OCI-LY1 (cell line): ENCODE measurements around the gene EYS.

Source experiments
- H2AFZ ChIP-seq: fragments of 200-600 bp; sonication (generic), shearing (Covaris generic); 2 replicates; pipeline ENCODE4 v1.6.0; 2014; ENCODE audit warnings: antibody characterized with exemption, mild to moderate bottlenecking, low read length
- H3F3A ChIP-seq: fragments of 200-600 bp; sonication (generic), shearing (Covaris generic); 2 replicates; pipeline ENCODE4 v1.6.0; 2014; ENCODE audit warnings: mild to moderate bottlenecking, antibody characterized with exemption, low read length, moderate library complexity; ENCODE audit not compliant: insufficient read depth
- H3K27ac ChIP-seq: fragments of 200-600 bp; sonication (generic); 2 replicates; pipeline ENCODE4 v1.5.1; 2014; ENCODE audit warnings: low read length, mixed run types, mild to moderate bottlenecking, low read depth; ENCODE audit not compliant: poor library complexity, severe bottlenecking
- H3K27me3 ChIP-seq: fragments of 200-600 bp; sonication (generic); 2 replicates; pipeline ENCODE4 v1.6.0; 2014; ENCODE audit warnings: antibody characterized with exemption, mild to moderate bottlenecking, low read length, moderate library complexity; ENCODE audit not compliant: insufficient read depth
- H3K36me3 ChIP-seq: fragments of 200-600 bp; sonication (generic); 2 replicates; pipeline ENCODE4 v1.6.1; 2014; ENCODE audit warnings: mild to moderate bottlenecking, antibody characterized with exemption, low read length, moderate library complexity, mixed read lengths; ENCODE audit not compliant: insufficient read depth
- H3K4me1 ChIP-seq: fragments of 200-600 bp; sonication (generic); 2 replicates; pipeline ENCODE4 v1.5.1; 2014; ENCODE audit warnings: mild to moderate bottlenecking, low read length, moderate library complexity; ENCODE audit not compliant: insufficient read depth, severe bottlenecking
- H3K4me2 ChIP-seq: fragments of 200-600 bp; sonication (generic), shearing (Covaris generic); 2 replicates; pipeline ENCODE4 v1.6.1; 2014; ENCODE audit warnings: low read length
- H3K4me3 ChIP-seq: fragments of 200-600 bp; sonication (generic); 2 replicates; pipeline ENCODE4 v1.5.1; 2014; ENCODE audit warnings: low read length, low read depth, mild to moderate bottlenecking, mixed read lengths; ENCODE audit not compliant: poor library complexity, severe bottlenecking
- H3K79me2 ChIP-seq: fragments of 200-600 bp; shearing (Covaris generic); 2 replicates; pipeline ENCODE4 v1.6.1; 2016; ENCODE audit warnings: mixed run types, low read length, mixed read lengths; ENCODE audit not compliant: insufficient read depth
- H3K9ac ChIP-seq: fragments of 200-600 bp; sonication (generic), shearing (Covaris generic); 2 replicates; pipeline ENCODE4 v1.6.1; 2014; ENCODE audit warnings: mild to moderate bottlenecking, low read length, mixed read lengths
- H3K9me2 ChIP-seq: fragments of 200-600 bp; sonication (generic), shearing (Covaris generic); 2 replicates; pipeline ENCODE4 v1.6.1; 2014; ENCODE audit warnings: low read depth, mild to moderate bottlenecking, low read length, mixed read lengths
- H3K9me3 ChIP-seq: fragments of 200-600 bp; shearing (Covaris generic); 2 replicates; pipeline ENCODE4 v1.6.1; 2014; ENCODE audit warnings: low read length, mixed read lengths
- H4K20me1 ChIP-seq: fragments of 200-600 bp; sonication (generic), shearing (Covaris generic); 2 replicates; pipeline ENCODE4 v1.6.0; 2016; ENCODE audit warnings: mild to moderate bottlenecking, low read length; ENCODE audit not compliant: insufficient read depth
- EZH2 ChIP-seq: fragments of 200-600 bp; sonication (generic), shearing (Covaris generic); IDR thresholded peaks from 2 replicates; pipeline ENCODE4 v1.8.0; 2017; ENCODE audit warnings: borderline replicate concordance, mixed run types, mild to moderate bottlenecking, antibody characterized with exemption, low read length, moderate library complexity, mixed read lengths
- TF ChIP-seq, protein P1 (sequence below): fragments of 200-600 bp; sonication (generic), shearing (Covaris generic); IDR thresholded peaks from 2 replicates; pipeline ENCODE4 v1.5.1; 2017; ENCODE audit warnings: mild to moderate bottlenecking, antibody characterized with exemption, low read length, moderate library complexity, mixed read lengths

The EYS gene

DNA sequence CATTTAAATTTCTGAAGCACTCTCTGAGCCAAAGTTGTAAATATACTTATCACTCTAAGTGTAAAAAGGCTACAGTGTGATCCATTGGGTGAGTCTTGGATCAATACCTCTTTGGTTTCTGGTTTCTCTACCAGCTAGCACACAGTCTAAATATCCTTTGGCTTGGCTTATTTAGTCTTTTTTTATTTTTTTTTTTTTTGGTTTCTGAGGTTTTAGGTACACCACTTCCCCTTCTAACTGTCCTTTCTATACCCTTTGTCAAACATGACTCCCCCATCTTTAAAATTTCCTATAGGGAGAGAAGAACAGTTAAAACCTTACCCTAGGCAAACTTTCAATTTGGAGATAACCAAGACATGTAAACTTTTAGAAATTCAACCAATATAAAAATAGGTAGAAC lies 1692.4 kb downstream of the EYS start:
- TF ChIP-seq, protein P1, sequence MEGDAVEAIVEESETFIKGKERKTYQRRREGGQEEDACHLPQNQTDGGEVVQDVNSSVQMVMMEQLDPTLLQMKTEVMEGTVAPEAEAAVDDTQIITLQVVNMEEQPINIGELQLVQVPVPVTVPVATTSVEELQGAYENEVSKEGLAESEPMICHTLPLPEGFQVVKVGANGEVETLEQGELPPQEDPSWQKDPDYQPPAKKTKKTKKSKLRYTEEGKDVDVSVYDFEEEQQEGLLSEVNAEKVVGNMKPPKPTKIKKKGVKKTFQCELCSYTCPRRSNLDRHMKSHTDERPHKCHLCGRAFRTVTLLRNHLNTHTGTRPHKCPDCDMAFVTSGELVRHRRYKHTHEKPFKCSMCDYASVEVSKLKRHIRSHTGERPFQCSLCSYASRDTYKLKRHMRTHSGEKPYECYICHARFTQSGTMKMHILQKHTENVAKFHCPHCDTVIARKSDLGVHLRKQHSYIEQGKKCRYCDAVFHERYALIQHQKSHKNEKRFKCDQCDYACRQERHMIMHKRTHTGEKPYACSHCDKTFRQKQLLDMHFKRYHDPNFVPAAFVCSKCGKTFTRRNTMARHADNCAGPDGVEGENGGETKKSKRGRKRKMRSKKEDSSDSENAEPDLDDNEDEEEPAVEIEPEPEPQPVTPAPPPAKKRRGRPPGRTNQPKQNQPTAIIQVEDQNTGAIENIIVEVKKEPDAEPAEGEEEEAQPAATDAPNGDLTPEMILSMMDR = no peak
- TF ChIP-seq EZH2 = no peak
- no peak overlapping the region for H3K4me2 ChIP-seq

DNA sequence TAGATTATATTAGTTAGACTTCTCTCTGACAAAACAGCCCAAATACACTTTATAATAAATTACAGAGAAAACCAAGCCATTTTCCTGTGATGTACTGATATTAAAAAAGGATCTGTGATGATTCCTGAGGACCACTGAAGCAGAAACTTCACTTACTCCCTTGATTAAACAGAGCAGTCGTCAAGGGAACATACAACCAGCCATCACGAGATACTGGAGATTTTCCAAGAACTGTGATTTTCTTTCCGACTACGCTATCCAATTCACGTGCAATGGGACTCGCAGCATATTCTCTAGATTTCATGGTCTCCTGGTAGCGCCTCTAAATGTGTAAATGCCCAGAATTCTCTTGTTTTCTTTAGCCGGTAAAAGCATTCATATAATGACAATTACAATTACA lies 1694.0 kb downstream of the EYS start:
- no peak overlapping the region for H3K4me3 ChIP-seq

More for the DNA sequence above, 1692.4 kb downstream of the EYS start:
- Histone ChIP-seq H3K9ac (no peak overlapping the region), H3K27ac (no peak overlapping the region), H3K27me3 (no peaks in the 10 kb centered on the region), H3K36me3 (no peaks in the 10 kb centered on the region), H3K4me3 (no peak overlapping the region), H3F3A (no peaks in the 10 kb centered on the region), H3K9me2 (no peaks in the 10 kb centered on the region), H3K4me1 (no peaks in the 10 kb centered on the region), H4K20me1 (no peaks in the 10 kb centered on the region), H3K9me3 (no peaks in the 10 kb centered on the region), H3K79me2 (no peaks in the 10 kb centered on the region), H2AFZ (no peak overlapping the region)

DNA sequence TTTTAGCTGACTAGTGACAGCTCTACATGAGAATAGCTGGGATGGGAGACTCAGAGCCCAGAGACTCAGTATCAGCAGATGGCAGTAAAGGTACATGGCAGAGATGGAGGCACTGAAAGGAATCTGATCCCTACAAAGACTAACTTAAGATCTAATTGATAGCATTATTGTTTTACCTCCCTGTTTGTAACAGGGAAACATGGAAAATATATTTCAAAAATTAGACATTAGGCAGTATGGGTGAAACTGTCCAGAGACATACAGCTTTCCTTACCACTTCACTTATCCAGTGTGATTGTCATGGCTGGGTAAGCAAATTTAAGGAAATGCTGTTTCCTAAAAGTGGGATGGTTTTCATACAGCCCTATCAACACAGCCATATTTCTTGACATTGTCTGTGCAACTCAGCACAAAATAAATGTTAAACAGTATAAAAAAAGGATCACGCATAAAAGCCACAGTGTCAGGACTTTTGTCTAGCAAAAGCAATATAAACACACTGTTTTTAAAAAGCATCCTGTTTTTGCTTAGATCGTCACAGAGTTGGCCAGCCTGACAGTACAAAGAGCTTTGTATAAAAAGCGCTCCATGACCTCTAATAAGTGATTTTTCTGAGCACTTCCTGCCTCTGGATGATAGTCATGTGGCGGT lies 1694.5 kb downstream of the EYS start:
- Histone ChIP-seq H3K9me2 (no peaks in the 10 kb centered on the region), H3K36me3 (no peaks in the 10 kb centered on the region), H3K27ac (no peak overlapping the region), H3K27me3 (no peaks in the 10 kb centered on the region), H3K9ac (no peak overlapping the region), H3K4me1 (no peaks in the 10 kb centered on the region), H4K20me1 (no peaks in the 10 kb centered on the region), H3K4me2 (no peak overlapping the region), H2AFZ (no peak overlapping the region), H3K79me2 (no peaks in the 10 kb centered on the region), H3F3A (no peaks in the 10 kb centered on the region), H3K4me3 (no peak overlapping the region), H3K9me3 (no peaks in the 10 kb centered on the region)
- TF ChIP-seq, protein P1 = peak; percentile 37
- no peak for TF ChIP-seq EZH2

More for the DNA sequence above, 1694.0 kb downstream of the EYS start:
- H3K9ac ChIP-seq = no peak overlapping the region
- no peak overlapping the region for H3K4me2 ChIP-seq
- H3K9me3 ChIP-seq = no peaks in the 10 kb centered on the region
- no peaks in the 10 kb centered on the region for H3K79me2 ChIP-seq
- H3F3A ChIP-seq = no peaks in the 10 kb centered on the region
- TF ChIP-seq EZH2 = no peak
- TF ChIP-seq, protein P1 = no peak
- H3K27me3 ChIP-seq = no peaks in the 10 kb centered on the region
- H3K9me2 ChIP-seq = no peaks in the 10 kb centered on the region
- H4K20me1 ChIP-seq = no peaks in the 10 kb centered on the region
- H3K4me1 ChIP-seq = no peaks in the 10 kb centered on the region
- no peak overlapping the region for H2AFZ ChIP-seq
- no peaks in the 10 kb centered on the region for H3K36me3 ChIP-seq
- no peak overlapping the region for H3K27ac ChIP-seq
